Midbrain (tissue), 1 donor: ENCODE results near the gene PIP5K1B.
A peak's percentile ranks its signal among the peaks of the same experiment; 100 is the strongest.

Experiments
- DNase-seq: peaks from one replicate; lab custom pipeline; 2025; lab: John Stamatoyannopoulos, UW

The PIP5K1B gene

DNA sequence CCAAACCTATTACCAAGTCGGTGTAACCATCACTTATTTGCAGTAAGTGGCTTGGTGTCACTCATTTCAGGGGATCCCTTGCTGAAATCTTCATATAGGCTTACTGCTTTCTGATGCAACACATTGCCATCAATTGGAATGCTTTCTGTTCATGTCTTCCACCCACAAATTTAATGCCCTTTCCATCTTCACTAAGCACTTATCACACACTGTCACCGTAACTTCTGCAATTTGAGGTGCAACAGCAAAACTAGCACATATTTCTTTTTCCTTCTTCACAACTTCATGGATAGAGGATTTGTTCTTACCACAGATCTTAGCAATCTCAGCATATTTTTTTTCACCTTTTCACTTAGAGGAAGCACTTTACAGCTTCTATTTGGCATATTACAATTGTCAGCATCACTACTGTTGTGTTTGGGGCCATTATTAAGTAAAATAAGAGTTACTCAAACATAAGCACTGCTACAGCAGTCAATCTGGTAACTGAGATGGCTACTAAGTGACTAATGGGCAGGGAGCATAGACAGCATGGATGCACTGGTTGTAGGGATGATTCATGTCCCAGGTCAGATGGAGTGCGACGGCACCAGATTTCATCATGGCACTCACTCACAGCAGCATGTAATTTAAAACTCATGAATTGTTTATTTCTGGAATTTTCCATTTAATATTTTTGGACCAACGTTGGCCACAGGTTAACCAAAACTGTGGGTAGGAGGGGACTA is 70.1 kb downstream of the PIP5K1B start:
- DNase-seq: no peak

DNA sequence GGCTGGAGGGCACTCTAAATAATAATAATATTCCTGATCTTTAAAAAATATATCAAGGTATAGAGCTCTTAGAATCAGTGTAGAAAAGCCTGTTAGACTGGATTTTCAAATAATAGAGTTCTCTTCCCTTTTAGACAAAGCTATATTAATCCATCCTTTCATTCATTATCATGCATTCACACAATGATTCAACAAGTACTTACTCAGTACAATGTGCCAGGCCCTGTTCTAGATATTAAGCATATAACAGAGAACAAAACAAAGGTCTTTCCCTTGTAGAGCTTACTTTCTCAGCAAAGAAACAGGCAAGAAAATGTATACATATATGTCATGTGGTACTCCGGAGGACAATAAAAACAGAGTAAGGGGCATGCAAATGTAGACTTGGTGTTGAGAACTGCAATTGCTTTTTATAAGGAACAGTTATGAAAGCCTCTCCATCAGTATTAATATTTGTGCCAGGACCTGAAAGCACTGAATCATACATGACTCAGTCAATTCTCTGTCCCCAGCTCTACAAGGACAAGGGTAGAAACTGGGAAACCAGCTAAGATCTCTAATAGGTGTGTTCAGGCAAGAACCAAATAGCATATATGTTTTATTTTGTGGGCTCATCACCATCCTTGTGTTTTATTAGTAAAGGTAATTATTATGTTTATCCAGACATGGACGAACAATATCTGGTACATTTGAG is 72.2 kb downstream of the PIP5K1B start:
- no peak for DNase-seq

DNA sequence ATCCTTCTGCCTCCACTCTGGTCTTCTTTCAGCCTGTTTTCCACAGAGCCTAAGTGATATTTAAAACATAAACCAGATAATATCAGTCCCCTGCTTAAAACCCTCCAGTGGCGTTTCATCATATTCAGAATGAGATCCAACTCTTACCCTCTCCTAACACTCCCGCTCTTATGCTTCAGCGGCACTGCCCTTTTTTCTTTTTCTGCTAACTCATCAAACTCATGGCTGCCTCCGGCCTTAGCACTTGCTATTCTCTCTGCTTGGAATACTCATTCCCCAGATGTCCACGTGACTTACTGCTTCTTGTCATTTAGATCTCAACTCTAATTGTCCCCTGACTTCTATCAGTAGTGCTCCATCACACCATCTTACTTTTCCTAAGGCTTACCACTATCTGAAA is 73.6 kb downstream of the PIP5K1B start:
- no peak for DNase-seq

DNA sequence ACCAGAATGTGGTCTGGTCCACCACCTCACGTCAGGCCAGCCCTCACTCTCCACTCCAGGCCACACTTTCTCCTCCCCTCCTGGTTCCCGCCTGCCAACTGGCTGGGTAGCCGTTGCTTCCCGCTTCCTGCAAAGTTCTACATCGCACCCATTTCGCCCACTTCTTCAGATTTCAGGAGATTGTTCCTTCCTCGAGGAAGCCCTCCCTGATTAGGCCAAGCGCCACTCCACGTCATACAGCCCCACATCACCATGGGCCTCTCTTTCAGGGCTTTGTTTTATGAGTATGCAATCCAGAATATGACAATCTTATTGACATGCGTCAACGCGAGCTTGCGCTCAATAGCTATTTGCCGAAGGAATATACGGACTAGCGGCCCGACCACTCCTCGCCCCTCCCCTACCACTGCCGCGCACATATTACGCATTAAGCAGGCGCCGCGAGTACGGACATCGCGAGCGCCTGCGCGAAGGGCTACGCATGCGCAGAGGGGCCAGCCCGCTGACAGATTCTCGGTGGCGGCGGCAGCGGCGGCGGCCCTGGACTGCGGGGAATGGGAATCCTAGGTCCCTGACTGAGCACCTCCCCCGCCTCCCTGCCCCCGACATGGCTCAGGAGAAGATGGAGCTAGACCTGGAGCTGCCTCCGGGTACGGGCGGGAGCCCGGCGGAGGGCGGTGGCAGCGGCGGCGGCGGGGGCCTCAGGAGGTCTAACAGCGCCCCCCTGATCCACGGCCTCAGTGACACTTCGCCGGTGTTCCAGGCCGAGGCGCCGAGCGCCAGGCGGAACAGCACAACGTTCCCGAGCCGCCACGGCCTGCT is 74.7 kb downstream of the PIP5K1B start:
- DNase-seq: peak; percentile 92

DNA sequence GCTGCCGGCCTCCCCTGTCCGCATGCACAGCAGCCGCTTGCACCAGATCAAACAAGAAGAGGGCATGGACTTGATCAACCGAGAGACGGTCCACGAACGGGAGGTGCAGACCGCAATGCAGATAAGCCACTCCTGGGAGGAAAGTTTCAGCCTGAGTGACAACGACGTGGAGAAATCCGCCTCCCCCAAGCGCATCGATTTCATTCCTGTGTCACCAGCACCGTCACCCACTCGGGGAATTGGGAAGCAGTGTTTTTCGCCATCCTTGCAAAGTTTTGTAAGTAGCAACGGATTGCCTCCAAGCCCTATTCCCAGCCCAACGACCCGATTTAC is 75.3 kb downstream of the PIP5K1B start:
- DNase-seq: no peak

DNA sequence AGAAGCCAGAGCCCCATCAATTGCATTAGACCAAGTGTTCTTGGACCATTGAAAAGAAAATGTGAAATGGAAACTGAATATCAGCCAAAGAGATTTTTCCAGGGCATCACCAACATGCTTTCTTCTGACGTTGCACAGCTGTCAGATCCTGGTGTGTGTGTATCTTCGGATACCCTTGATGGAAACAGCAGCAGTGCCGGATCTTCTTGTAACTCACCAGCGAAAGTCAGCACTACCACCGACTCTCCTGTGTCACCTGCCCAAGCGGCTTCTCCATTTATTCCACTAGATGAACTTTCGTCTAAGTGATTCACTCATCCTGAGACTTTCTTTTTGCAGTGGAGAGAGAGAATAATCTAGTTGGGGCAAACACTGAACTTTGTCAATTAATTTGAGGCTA is 75.7 kb downstream of the PIP5K1B start:
- no peak for DNase-seq

DNA sequence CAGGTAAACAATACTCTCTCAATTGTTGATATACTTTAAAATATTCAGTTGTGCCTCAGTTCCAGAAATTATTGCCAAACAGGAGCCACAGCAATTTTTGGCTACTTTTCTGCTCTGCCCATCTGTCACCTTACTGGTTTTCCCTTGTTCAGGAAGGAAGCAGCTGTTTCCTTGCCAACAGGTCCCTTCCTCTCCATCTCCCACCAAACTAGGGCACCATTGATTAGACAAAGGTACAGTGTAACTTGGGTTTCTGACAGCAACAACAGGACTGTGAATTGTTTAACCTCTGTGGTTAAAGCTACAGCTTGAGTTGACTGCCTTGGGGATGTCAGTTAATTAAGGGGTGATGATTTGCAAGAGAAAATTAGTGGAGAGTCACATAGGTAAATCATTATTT is 76.9 kb downstream of the PIP5K1B start:
- no peak for DNase-seq

DNA sequence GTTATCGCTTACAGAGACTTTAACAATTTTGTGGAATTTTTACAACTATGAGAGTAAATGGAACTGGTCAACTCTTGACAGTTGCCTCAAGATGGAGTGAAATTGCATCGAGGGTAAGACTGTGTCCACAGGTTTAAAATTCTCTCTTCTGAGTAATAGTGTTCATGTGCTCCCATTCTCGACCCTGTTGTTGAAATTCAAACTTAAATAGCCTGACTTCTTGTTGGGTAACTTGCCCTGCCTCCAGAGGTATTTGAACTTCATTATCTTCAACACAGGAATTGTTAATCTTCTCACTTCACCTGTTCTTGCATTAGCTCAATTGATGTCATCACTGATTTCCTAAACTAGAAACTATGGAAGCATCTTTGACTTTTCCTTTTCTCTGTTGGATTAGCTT is 77.5 kb downstream of the PIP5K1B start:
- DNase-seq: no peak

DNA sequence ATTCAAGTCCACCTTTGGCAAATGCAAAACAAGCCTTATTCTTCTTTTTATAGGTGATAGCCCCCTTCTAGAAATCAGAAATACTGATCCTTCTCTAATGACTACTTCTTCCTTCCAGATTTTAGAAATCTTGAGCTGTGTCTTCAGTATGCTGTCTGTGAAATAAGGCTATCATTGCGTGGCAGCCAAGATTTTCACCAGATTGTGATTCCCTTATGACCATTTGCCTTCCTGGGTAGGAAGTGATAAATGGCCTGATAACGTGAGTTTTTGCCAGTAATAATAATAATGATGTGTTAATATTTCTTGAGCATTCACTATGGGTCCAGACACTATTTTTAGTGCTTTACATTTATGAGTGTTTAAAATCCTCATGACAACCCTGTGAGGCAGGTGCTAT is 80.9 kb downstream of the PIP5K1B start:
- no peak for DNase-seq

DNA sequence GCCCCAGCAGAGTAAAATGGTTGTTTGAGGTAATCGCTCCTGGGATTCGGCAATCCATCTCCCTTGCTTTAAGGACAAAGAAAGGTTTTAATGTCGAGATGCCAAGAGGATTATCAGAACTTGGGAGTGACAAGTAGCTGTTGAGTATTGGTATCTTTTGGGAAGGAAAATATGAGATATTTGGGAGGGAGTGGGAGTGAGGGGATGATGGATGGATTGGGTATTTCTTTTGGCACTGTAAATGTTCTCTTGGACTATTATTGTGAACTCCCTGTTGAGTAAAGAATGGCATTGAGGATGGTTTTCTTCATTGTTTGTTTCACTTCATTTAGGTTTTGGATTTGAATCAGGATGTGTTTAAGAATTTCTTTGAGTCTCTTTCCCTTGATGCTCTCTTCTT is 86.1 kb downstream of the PIP5K1B start:
- DNase-seq: no peak

DNA sequence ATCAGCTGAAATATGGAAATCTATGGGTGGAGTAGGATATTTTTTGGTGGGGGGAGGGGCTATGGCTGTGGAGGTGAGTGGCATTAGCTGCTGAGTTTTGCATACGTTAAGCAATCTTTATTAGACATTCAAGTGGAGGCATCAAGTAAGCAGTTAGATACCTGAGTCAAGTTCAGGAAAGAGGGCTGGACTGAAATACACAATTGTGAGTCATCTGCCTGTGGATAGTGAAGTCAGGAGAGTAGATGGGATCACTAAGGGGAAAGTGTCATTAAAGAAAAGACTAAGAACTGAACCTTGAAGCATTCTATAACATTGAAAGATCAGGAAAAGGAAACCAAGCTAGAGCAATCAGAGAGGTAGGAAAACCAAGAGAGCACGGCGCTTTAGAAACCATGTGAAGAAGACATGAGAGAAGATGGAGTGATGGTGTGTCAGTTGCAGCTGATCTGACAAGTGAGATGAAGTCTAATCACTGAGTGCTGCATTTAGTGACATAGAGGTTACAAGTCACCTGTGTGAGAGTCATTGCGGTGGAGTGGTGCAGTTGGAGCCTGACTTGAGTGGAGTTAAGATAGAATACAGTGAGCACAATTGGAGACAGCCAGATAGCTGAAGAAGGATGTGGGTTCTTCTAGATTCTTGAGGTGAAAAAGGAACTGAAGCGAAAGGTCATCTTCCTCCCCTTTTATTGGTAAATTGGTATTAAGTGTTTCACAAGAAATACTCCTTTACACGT is 88.7 kb downstream of the PIP5K1B start:
- DNase-seq: no peak

DNA sequence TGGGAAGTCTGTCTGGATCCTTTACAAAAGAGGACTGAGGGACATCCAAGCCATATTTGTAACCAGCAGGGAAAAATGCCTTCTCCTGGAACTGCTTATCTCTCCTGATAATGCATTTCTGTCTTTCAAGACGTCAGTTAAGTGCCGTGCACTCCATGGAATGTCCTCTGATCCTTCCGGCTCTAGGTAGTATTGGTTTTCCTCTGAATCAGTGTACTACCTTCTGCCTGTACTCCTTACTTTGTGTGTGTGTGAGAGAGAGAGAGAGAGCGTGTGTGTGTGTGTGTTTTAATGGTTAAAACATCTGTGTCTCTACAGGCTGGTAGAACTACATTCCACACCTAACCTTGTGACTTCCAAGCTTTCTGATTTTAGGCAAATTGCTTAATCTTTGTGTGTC is 89.9 kb downstream of the PIP5K1B start:
- no peak for DNase-seq

DNA sequence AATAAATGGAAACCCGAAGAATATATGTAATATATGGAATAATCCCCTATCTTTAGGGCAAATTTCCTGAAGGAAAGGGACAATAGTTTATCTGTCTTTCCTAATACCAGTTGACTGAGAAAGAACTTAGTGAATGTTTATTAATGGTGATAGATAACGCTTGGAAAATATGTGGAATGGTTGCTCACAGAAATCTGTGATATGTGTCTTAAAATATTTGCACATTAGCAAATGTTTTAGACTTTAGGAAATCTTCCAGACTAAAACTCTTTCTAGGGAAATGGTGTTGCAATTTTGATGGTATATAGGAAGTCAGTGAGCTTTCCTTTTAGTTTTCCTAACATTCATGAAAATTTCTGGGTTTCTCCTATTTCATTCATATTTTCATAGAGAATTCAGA is 90.4 kb downstream of the PIP5K1B start:
- DNase-seq: no peak

DNA sequence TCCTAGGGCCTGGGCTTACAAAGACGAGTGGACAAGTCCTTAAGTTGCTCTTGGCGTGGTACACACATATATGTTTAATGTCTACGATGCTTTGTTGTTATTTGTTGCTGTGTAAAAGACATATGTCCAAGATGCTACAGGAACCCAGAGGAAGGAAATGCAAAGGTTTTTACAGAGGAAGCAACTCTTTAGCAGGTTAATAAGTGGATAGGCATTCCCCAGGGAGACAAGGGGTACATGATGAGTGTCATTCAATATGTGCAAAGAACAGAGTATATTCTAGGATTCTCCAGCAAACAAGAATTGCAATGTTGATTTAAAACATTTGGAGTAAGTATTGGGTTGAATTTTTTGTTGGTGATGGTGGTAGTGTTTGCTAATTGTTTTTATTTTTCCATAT is 92.1 kb downstream of the PIP5K1B start:
- DNase-seq: no peak

DNA sequence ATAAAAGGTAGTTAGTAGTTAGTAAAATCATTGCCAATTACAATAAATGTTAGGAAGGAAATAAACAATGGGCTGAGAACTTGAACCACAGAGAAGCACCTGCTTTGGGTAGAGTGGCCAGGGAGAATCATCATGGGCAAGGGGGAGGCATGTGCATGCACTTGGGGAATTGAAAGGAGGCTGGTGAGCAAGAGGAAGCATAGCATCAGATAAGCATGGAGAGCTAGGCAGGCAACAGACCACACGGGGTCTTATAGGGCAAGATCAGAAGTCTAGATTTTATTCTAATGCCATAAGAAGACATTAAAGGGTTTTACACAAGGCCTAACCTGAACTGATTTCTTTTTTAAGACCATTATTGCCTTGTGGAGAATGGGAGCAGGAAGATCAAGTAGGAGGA is 93.4 kb downstream of the PIP5K1B start:
- no peak for DNase-seq

DNA sequence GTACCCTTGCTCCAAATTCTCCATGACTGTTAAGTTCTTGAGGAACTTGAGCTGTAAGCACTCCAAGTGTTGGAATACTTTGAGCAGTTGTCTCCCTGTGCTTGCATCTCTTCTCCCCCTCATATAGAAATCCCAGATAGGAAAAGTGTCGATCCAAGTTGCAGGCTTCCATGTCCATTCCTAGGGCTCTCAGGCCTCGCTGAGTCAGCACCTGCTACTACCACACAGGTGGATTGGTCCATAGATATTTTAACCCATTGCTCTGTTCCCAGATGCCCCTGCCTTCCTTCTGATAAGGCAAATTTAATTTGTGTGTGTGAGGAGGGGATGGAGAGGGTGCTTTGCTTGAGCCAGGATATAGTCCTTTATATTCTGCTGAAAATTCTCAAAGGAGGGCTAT is 95.8 kb downstream of the PIP5K1B start:
- no peak for DNase-seq

DNA sequence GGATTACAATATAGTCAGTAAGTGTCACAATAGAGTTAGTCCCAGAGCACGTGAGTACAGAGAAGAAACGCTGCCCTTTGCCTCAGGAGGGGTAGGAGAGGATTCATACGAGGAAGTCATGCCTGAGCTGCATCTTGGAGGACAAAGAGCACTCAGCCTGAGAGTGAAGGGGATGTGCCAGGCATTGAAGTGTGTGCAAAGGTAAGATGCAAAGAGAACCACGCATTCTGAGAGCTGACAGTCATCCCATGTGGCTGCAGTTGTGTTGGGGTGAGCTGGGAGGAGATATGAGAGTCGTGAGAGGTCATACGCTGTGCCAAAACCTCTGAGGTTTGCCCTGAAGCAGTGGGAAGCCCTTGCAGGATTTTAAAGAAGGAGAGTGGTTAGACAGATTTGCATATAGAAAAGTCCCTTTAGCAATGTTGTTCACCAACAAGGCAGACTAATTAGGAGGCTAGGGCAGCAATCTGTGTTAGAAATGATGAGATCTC is 97.5 kb downstream of the PIP5K1B start:
- no peak for DNase-seq

DNA sequence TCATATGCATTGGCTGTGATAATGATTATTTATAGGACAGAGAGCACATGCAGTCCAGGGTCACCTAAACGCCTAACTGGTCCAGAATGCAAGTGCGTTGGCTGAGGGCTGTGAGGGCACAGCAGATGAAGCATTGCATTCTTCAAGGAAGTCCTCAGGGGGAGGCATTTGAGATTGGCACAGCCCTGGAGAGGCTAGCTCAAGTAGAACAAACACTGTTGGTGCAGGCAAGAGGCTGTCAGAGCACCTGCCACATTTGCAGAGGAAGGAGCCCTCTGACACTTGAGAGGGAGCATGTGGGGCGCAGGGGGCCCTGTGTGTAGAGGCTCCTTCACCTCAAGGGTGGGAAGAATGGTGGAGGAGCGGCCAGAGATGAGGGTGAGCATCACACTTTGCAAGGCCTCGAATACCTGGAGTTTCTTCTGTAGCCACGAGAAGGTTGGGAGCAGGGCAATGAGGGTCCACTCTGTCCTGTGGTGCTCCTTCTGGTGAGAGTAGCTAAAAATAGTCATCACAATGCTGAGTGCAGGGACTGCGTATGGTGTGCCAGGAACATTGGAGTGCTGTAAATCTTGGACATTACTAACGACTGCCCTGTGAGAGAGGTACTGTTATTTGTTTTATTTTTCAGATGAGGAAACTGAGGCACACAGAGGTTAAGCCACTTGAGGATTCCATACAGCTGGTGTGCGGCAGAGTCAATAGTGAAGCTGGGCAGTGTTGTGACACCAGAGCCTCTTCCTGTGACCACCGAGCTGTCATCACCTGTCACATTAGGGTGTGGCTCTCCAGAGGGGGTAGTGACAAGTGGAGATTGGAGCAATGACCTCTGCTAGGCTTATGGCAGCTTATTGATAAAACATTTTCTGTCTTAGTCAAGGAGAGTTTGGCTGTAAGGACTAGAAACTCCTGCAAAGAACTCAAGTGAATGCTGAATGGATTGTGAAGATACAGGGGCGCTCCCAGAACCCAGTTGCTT is 100.2 kb downstream of the PIP5K1B start:
- no peak for DNase-seq

DNA sequence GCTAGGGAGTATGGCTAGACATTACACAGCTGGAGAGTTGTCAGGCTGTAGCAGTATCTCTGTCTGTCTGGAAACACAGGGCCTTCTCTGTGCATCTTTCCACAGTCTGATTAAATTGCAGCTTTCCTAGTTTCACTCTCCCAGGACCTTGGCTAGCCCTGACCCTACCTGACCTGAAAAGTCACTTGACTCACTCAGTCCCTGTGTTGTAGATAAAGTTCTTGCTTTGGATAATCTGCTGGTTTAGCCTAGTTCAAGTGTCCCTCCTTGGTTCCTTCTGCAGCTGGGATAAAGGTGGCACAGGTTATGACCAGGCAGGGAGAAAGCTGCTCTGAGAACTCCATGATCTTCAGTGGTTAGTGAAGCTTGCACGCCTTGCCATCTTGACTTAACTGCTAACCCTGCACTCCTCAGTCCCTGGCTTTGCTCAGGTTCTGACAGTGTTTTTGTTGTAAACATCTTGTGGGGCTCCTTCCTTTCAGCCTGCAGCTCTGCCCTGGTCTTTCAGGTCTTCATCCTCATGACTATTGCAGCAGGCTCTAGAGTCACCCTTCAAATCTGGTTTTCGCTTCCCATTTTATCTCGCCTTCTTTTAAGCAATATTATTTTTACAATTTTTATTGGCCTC is 101.0 kb downstream of the PIP5K1B start:
- no peak for DNase-seq

DNA sequence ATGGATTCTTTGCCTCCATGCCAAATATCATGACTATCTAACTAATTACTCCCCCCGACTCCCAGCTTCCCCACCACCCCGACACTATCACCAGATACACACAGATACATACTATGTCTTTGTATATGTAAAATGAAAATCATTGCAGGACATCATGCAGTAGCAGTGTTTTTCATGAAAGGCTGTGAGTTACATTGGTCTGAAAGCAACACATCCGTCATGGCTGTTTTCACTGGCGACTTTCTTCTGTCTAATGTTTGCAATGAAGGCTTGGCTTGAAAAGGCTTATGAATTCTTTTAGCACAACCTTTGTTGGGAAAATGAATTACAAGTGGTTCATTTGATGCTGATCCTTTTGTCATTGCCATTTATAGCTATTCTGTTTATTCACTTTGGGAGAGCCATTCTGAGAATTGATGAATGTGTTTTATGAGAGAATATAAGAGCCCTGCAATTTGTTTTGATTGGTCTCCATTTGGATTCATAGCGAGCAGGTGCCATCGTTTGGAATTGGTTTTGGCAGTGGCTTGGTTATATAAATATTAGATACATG is 103.4 kb downstream of the PIP5K1B start:
- no peak for DNase-seq
